KMS-11 (cell line): ENCODE results near the gene NLGN3.

Experiments
- H2AFZ ChIP-seq: fragments of 200-600 bp; sonication (generic); 2 replicates; pipeline ENCODE4 v1.6.1; 2016; ENCODE audit warnings: antibody characterized with exemption, mixed run types, low read depth
- H3K27ac ChIP-seq: fragments of 200-600 bp; sonication (generic); 2 replicates; pipeline ENCODE4 v1.6.1; 2016; ENCODE audit warnings: mild to moderate bottlenecking, mixed run types
- H3K27me3 ChIP-seq: fragments of 200-600 bp; sonication (generic); 2 replicates; pipeline ENCODE4 v1.6.1; 2017; ENCODE audit warnings: mild to moderate bottlenecking, low read depth, mixed run types, moderate library complexity; ENCODE audit not compliant: insufficient read depth
- H3K36me3 ChIP-seq: fragments of 200-600 bp; sonication (generic); 2 replicates; pipeline ENCODE4 v1.6.1; 2017; ENCODE audit warnings: mild to moderate bottlenecking, mixed run types; ENCODE audit not compliant: insufficient read depth
- H3K4me1 ChIP-seq: fragments of 200-600 bp; sonication (generic); 2 replicates; pipeline ENCODE4 v1.6.1; 2016; ENCODE audit warnings: mild to moderate bottlenecking, low read depth, mixed run types; ENCODE audit not compliant: poor library complexity, severe bottlenecking
- H3K4me2 ChIP-seq: fragments of 200-600 bp; sonication (generic); 2 replicates; pipeline ENCODE4 v1.7.0; 2016; ENCODE audit warnings: mild to moderate bottlenecking, mixed run types
- H3K4me3 ChIP-seq: fragments of 200-600 bp; sonication (generic); IDR thresholded peaks from 2 replicates; pipeline ENCODE4 v1.6.1; 2017; ENCODE audit warnings: low read depth, low read length, mixed read lengths; ENCODE audit not compliant: insufficient read depth
- H3K79me2 ChIP-seq: fragments of 200-600 bp; sonication (generic); 2 replicates; pipeline ENCODE4 v1.6.1; 2016; ENCODE audit warnings: low read depth, mixed run types; ENCODE audit not compliant: insufficient read depth
- H3K9ac ChIP-seq: fragments of 200-600 bp; sonication (generic); 2 replicates; pipeline ENCODE4 v1.6.1; 2016; ENCODE audit warnings: mild to moderate bottlenecking, mixed run types
- H4K20me1 ChIP-seq: fragments of 200-600 bp; sonication (generic); 2 replicates; pipeline ENCODE4 v1.6.1; 2016; ENCODE audit warnings: mild to moderate bottlenecking, mixed run types; ENCODE audit not compliant: insufficient read depth
- CTCF ChIP-seq: fragments of 200-600 bp; sonication (generic); conservative IDR thresholded peaks from 2 replicates; pipeline ENCODE4 v1.6.1; 2017; ENCODE audit warnings: low read depth, mild to moderate bottlenecking, antibody characterized with exemption, low read length, moderate library complexity, mixed read lengths

Gene NLGN3

DNA sequence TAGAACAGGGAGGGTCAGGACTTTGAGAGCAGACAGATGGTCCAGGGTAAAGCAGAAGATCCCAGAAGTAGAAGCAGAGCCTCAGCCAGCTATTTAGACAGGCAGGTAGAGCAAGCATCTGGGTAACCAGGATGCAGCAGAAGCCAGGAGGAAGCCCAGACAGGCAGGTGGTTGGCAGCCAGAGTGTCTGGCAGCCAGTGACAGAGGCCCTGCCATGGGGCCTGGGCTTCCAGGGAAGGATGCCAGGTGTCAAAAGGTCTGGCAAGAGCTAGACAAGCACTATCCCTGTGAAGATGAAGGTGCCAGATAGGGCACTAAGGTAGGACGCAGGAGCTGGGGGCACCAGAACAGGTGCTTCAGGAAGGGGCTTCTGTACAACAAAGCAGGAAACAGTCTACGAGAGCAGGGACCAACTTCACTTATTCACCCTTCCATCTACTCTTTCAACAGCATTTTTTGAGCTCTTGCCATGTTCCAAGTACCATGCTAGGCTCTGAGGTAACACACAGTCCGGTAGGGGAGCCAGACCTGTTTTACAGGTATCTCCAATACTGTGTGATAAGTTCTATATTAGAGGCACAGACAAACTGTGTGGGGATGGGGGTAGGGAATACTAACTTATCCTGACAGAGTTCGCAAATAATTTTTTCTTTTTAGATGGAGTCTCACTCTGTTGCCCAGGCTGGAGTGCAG, 40.3 kb downstream of the NLGN3 start:
- no peak overlapping the region for H3K4me3 ChIP-seq
- H3K4me2 ChIP-seq: no peak overlapping the region
- H3K9ac ChIP-seq: no peak overlapping the region
- peaks cover 9% of the 10 kb centered on the region for H3K4me1 ChIP-seq
- no peaks in the 10 kb centered on the region for H3K36me3 ChIP-seq
- H3K27ac ChIP-seq: no peak overlapping the region
- H2AFZ ChIP-seq: no peak overlapping the region
- H3K27me3 ChIP-seq: no peaks in the 10 kb centered on the region
- no peak for TF ChIP-seq CTCF
- H3K79me2 ChIP-seq: no peaks in the 10 kb centered on the region
- H4K20me1 ChIP-seq: no peaks in the 10 kb centered on the region

GRCh38 chrX:71191248-71191647, 46.6 kb downstream of the NLGN3 start:
- Histone ChIP-seq H3K9ac (no peak overlapping the region), H3K4me3 (no peak overlapping the region), H3K4me2 (no peak overlapping the region), H3K4me1 (no peaks in the 10 kb centered on the region), H3K27me3 (no peaks in the 10 kb centered on the region), H3K36me3 (no peaks in the 10 kb centered on the region), H4K20me1 (no peaks in the 10 kb centered on the region), H2AFZ (no peak overlapping the region), H3K79me2 (no peaks in the 10 kb centered on the region), H3K27ac (no peak overlapping the region)
- no peak for TF ChIP-seq CTCF

GRCh38 chrX:71195964-71196649, 51.5 kb downstream of the NLGN3 start:
- Histone ChIP-seq H3K36me3 (no peaks in the 10 kb centered on the region), H3K4me3 (no peak overlapping the region), H3K4me2 (no peak overlapping the region), H3K79me2 (no peaks in the 10 kb centered on the region), H4K20me1 (no peaks in the 10 kb centered on the region), H3K4me1 (no peaks in the 10 kb centered on the region), H3K27me3 (no peaks in the 10 kb centered on the region), H3K27ac (no peak overlapping the region), H3K9ac (no peak overlapping the region), H2AFZ (no peak overlapping the region)
- no peak for TF ChIP-seq CTCF

GRCh38 chrX:71198066-71198465, 53.4 kb downstream of the NLGN3 start:
- Histone ChIP-seq H3K27me3 (no peaks in the 10 kb centered on the region), H3K4me3 (no peak overlapping the region), H2AFZ (no peak overlapping the region), H3K4me2 (no peak overlapping the region), H3K4me1 (no peaks in the 10 kb centered on the region), H3K79me2 (no peaks in the 10 kb centered on the region), H3K36me3 (no peaks in the 10 kb centered on the region), H3K27ac (no peak overlapping the region), H3K9ac (no peak overlapping the region), H4K20me1 (no peaks in the 10 kb centered on the region)
- TF ChIP-seq CTCF: no peak
